Measurements from ENCODE around the gene CDH4.

CDH4 gene

DNA sequence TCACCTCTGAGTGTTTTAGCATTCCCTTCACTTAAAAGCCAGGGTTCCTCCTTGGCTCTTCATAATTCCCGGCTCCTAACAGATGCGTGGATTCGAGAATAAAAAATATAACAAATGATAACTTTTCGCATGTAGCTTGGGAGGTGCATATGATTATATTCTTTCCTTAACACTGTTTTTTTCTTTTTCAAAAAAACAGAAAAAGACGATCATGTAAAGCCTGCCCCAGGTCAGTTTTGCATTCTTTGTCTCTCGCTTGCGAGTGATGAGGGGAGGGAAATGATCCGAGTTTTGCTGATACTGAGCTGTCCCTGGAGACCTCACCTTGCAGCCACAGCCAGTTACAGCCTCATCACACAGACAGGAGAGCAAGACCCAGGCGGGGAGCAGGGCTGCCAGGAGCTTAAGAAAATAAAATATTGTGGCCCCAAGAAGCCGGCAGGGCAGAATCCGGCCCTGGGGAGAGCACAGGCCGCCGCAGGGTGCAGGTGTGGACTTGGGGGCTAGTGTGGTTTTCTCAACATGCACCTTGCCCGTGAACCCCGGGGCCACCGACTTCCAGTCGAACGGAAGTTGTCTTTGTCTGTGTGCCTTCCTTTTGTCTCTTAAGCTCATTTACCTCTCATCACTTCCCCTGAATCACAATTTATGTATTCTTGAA, 511.8 kb downstream of the CDH4 start:
- no peak for DNase-seq

GRCh38 chr20:61764471-61765025, 512.5 kb downstream of the CDH4 start:
- no peak for DNase-seq

DNA sequence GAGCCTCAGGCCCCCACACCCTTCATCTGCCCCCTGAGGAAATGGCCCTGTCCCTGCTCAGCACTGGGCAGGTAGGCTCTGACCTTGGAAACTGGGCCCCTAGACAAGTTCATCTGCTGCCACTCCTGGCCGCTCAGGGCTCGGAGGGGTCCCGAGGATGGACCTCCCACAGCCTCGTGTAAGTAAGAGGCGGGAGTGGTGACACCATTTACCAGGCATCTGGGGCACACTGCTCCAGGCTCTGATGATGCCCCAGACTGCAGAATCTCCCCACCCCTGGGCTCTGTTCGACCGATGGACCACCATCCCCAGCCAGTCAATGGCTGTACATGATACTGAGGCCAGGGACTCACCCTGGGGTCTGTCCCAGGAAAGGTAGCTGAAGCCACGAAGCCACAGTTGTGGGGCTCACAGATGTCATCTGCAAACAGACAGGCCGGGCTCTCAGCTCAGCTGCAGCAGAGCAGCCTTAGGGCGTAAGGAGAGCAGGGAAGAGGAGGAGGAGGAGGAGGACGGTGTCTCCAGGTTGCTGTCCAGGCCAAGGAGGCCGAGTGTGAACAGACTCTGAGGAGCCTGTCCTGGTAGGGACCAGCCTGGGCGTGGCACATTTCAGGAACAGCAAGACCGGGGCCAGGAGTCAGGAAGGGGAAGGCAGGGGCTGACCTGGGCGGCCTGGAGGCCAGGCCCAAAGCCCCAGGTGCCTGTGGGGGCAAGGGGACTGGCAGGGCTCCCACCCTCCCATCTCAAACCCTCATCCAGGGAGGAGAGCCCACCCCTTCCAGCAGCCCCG, 513.2 kb downstream of the CDH4 start:
- DNase-seq = no peak

- DNase-seq = no peak
Measured at GRCh38 chr20:61765871-61766654, 514.0 kb downstream of the CDH4 start.

- no peak for DNase-seq
Measured at GRCh38 chr20:61766921-61767610, 515.0 kb downstream of the CDH4 start.

GRCh38 chr20:61767761-61768494, 515.9 kb downstream of the CDH4 start:
- no peak for DNase-seq

DNA sequence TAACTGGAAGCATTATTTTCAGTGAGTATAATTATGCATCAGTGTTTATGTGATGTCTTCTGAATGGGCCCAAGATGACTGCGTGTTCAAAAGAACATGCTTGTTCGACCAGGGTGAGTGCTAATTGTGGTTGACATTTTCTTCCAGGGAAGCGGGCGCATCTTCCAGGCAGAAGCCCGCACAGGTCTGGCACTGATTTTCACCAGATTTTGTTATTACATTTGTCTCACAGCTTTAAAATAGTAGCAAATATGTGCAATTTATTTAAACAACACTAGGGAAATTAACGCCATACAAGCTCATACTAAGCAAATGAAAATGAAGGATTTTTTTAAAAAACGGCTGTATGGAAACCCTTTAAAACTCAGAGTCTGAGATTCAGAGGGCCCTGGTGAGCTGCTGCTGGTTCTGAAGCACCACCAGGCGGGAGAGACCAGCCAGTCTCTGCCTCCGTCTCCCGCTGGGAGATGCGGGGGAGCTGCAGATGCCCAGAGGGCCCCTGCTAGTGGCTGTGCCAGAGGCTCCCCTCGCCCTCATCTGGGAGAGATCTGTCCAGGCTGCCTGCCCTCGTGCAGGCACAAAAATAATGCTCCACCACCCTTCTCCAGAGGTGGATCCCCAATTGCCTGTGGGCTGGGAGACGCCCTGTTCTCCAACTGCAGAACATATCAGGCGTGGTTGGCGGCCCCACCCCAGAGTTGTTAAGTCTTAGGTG, 516.7 kb downstream of the CDH4 start:
- no peak for DNase-seq

- DNase-seq = no peak
Measured at GRCh38 chr20:61769286-61769832, 517.3 kb downstream of the CDH4 start.

- no peak for DNase-seq
Measured at GRCh38 chr20:61770113-61770585, 518.1 kb downstream of the CDH4 start.

DNA sequence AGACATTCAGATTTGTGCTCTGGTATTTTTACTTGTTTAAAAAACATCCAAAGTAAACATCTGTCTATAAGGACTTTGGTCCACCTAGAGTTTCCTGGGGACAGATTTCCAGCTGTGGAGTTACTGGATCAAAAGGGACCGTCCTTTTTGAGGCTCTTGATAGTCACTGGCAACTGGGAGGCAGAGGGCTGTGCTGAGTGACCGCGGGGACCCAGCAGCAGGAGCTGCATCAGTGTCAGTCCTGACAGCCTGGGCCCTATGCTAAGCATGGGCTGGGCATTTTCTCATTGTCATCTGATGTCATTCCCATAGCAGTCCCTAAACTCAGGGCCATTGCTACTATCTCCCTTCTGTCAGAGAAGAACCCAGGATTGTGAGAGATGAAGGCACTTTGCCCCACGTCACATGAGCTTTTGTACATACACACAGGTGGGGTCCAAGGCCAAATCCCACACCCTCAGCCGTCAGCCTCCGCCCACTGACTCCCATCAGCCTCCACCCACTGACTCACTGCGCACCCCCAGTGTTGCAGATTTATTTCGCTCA, 519.8 kb downstream of the CDH4 start:
- DNase-seq = no peak

- DNase-seq = no peak
Measured at GRCh38 chr20:61772828-61773631, 521.0 kb downstream of the CDH4 start.

- no peak for DNase-seq
Measured at GRCh38 chr20:61773926-61774587, 522.0 kb downstream of the CDH4 start.

DNA sequence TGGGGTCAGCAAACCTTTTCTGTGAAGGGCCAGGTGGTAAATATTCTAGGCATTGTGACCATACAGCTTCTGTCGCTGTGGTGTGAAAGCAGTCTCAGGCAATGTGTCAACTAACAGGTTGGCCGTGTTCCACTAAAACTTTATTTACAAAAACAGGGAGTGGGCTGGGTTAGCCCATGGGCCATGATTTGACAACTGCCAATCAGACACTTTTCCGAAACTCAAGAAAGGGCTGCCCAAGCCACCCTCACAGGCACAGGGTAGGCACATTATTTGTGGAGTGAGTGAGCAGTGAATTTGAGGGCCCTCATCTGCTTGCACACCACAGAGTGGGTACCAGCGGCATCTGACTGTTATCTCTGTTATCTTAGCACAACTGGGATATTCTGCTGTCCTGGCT, 523.4 kb downstream of the CDH4 start:
- DNase-seq = no peak

DNA sequence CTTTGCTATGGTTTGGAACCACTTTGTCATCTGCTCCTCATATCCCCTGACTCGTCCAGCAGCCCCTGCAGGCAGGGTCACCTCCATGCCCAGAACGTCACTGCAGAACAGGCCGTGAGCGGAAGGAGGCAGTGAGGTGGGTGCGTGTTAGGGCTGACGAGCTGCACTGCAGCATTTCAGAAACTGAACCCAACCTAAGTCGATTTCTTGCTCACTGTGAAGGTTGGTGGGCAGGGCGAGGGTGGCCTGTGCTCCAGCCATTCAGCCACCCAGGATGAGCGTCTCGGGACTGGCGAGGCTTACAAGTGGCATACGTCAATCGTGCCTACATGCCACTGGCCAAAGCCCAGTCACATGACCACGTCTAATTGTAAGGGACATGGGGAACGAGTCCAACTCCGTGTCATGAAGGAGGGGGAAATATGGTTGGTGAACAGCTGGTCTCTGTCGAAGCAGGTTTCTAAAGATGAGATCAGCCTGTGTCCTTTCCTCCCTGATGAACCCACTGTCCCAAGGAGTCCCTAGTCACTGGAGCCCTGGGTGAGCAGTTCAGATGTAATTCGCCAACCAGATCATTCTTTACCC, 524.5 kb downstream of the CDH4 start:
- no peak for DNase-seq

DNA sequence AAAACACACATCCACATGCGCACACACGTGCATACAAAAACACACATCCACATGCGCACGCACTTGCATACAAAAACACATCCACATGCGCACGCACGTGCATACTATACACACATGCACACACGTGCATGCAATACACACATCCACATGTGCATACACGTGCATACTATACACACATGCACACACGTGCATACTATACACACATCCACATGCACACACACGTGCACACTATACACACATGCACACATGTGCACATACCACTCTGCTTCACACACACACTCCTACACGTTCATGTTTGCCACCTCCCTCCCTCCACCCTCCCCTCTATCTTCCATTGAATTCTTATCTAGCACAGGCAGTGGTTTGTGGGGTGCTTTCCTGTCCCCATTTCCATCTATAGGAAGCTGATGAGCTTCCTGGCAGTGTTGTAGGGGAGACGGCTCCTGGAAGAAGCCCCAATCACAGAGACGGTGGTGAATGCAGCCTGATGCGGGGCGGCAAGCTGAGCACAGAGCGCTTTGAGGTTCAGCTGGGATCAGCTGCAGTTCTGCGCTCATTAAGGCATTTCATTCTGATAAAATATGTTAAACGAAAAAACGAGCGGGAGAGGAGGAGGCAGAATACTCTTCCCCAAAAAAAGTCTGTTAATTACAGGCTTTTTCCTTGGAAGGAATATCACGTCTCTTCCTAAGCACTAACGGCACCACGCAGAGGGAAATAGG, 525.9 kb downstream of the CDH4 start:
- no peak for DNase-seq

GRCh38 chr20:61778495-61778863, 526.4 kb downstream of the CDH4 start:
- DNase-seq = no peak

DNA sequence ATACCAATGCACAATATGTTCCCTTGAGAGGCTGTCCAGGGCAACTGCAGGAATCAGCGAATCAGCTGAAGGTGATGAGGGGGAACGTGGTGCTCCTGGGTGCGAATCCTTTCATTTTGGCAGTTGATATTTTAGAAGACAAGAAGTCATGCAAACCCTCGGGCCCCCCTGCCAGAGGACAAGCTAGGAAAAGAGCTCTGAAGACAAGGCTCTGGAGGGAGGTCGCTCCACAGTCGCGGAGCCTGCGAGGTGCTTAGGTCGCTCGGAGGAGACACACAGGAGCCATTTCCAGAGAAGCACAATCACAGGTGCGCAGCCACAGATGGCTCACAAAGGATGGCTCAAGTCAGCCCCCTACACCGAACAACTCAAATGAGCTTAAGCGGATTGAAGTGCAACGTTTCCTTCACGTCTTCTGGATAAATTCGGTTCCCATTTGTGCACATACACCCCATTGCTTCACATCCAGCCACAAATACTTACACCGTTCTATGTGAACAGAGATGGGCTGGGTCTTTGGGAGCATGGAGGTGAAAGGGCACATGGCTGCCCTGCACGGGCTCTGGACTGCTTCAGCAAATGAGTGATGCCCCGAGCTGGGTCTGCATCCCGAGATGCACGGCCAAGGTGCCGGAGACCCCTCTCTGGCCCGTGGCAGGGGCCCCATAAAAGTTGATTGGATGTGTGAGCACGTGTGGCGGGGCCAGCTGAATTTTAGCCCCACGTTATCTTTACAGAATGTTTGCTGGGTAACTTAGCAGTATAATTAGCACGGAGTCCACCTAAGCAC, 527.3 kb downstream of the CDH4 start:
- no peak for DNase-seq
